ENCODE data around the gene LCE1F. TPM values are rescaled to one million over a fixed set of nuclear protein-coding genes. Genes with fewer than 3 reads are reported as not detected.

Gene LCE1F
- total RNA-seq, 2 experiments from 2014 or later: not detected

DNA sequence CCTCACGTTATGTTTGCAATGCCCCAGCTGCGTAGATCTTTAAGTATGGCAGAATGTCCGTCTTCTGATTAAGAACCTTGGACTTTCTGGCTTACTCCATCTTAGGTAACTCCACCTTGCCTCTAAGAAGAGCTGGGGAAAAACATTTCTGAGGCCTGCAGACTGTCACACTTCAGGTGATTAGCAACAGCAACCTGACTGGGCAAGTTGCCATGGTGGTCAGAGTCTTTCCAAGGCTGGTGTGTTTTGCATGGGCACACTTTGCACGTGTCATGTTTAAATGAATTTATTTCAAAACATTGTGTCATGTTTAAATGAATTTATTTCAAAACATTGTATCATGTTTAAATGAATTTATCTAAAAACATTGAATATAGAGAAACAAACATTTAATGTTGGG, 16.3 kb upstream of the LCE1F start:
- Mint-ChIP-seq H3K4me1 (ENCODE audit: low read depth) (no peaks in the 10 kb centered on the region), H3K9me3 (no peaks in the 10 kb centered on the region), H3K27ac (no peak overlapping the region), H3K4me3 (no peak overlapping the region), H3K36me3 (ENCODE audit: low read depth) (no peaks in the 10 kb centered on the region), H3K27me3 (peaks cover 24% of the 10 kb centered on the region)
- no peak for DNase-seq
- intact Hi-C loops (cut with micrococcal nuclease): no loop called here
- ChIA-PET CTCF (no interaction called here), POLR2A (no interaction called here)
- no peak for ATAC-seq
- TF ChIP-seq, protein P1, sequence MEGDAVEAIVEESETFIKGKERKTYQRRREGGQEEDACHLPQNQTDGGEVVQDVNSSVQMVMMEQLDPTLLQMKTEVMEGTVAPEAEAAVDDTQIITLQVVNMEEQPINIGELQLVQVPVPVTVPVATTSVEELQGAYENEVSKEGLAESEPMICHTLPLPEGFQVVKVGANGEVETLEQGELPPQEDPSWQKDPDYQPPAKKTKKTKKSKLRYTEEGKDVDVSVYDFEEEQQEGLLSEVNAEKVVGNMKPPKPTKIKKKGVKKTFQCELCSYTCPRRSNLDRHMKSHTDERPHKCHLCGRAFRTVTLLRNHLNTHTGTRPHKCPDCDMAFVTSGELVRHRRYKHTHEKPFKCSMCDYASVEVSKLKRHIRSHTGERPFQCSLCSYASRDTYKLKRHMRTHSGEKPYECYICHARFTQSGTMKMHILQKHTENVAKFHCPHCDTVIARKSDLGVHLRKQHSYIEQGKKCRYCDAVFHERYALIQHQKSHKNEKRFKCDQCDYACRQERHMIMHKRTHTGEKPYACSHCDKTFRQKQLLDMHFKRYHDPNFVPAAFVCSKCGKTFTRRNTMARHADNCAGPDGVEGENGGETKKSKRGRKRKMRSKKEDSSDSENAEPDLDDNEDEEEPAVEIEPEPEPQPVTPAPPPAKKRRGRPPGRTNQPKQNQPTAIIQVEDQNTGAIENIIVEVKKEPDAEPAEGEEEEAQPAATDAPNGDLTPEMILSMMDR (IDR thresholded peaks at IDR 0.05): no peak

DNA sequence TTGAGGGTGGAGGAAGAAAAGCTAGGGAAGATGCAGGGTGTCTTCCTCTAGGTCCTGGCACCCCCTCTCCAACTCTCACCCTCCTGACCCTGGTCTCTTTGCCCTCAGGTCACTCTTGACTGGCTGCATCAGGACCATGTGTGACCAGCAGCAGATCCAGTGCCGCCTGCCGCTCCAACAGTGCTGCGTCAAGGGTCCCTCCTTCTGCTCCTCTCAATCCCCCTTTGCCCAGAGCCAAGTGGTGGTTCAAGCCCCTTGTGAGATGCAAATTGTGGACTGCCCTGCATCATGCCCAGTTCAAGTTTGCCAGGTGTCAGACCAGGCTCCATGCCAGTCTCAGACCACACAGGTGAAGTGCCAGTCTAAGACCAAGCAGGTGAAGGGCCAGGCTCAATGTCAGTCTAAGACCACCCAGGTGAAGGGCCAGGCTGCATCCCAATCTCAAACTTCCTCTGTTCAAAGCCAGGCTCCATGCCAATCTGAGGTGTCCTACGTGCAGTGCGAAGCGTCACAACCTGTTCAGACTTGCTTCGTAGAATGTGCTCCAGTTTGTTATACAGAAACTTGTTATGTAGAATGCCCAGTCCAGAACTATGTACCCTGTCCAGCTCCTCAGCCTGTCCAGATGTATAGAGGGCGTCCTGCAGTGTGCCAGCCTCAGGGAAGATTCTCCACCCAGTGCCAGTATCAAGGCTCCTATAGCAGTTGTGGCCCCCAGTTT, 15.3 kb upstream of the LCE1F start:
- CTCF ChIA-PET: no interaction called here
- peaks cover 21% of the 10 kb centered on the region for H3K27me3 Mint-ChIP-seq
- no peaks in the 10 kb centered on the region for H3K9me3 Mint-ChIP-seq
- no peak for ATAC-seq
- DNase-seq: no peak
- H3K36me3 Mint-ChIP-seq (ENCODE audit: low read depth): no peaks in the 10 kb centered on the region
- no peak overlapping the region for H3K27ac Mint-ChIP-seq
- POLR2A ChIA-PET: no interaction called here
- TF ChIP-seq, protein P1 (IDR thresholded peaks at IDR 0.05): no peak
- no peaks in the 10 kb centered on the region for H3K4me1 Mint-ChIP-seq (ENCODE audit: low read depth)
- H3K4me3 Mint-ChIP-seq: no peak overlapping the region
- intact Hi-C loops (cut with micrococcal nuclease): no loop called here

DNA sequence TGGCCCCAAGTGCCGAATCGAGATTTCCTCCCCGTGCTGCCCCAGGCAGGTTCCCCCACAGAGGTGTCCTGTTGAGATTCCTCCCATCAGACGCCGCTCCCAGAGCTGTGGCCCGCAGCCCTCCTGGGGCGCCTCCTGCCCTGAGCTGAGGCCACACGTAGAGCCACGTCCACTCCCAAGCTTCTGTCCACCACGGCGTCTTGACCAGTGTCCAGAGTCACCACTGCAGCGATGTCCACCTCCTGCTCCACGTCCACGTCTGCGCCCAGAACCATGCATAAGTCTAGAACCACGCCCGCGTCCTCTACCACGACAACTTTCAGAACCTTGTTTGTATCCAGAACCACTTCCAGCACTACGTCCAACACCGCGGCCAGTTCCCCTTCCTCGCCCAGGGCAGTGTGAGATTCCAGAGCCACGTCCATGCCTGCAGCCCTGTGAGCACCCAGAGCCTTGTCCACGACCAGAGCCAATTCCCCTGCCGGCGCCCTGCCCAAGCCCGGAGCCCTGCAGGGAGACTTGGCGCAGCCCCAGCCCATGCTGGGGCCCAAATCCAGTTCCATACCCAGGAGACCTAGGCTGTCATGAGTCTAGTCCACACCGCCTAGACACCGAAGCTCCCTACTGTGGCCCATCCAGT, 14.3 kb upstream of the LCE1F start:
- H3K4me3 Mint-ChIP-seq: no peak overlapping the region
- no peaks in the 10 kb centered on the region for H3K9me3 Mint-ChIP-seq
- TF ChIP-seq, protein P1 (IDR thresholded peaks at IDR 0.05): no peak
- DNase-seq (no peak), ATAC-seq (no peak)
- ChIA-PET POLR2A (no interaction called here), CTCF (no interaction called here)
- intact Hi-C loops (cut with micrococcal nuclease): no loop called here
- H3K4me1 Mint-ChIP-seq (ENCODE audit: low read depth): no peaks in the 10 kb centered on the region
- H3K27ac Mint-ChIP-seq: no peak overlapping the region
- no peaks in the 10 kb centered on the region for H3K36me3 Mint-ChIP-seq (ENCODE audit: low read depth)
- H3K27me3 Mint-ChIP-seq: peaks cover 18% of the 10 kb centered on the region

DNA sequence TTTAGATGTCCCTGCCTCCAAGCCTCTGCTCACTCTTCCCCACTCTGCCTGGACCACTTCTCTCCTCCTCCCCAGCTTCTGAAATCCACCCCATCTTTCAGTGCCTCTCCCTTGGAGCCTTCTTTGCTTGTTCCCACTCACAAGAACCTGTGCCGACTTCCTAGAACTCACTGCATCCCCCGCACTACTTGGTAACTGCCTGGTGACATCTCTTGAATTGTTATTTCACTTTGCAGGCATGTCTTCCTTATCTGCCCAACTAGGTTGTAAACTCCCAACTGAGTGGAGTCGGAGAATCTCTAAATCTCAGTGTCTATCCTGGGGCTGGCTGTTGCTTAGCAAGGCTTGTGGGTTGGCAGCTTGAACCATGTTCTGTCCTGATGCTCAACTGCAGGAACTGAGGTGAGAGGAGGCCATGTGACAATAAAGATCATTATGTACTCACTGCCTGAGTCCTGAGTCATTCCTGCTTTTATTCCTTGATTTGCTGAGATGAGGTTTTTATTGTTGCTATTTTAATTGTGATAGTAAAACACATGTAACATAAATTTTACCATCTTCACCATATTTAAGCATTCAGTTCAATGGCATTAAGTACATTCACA, 13.2 kb upstream of the LCE1F start:
- ChIA-PET POLR2A (no interaction called here), CTCF (no interaction called here)
- no peak overlapping the region for H3K27ac Mint-ChIP-seq
- no peaks in the 10 kb centered on the region for H3K4me1 Mint-ChIP-seq (ENCODE audit: low read depth)
- H3K9me3 Mint-ChIP-seq: no peaks in the 10 kb centered on the region
- intact Hi-C loops (cut with micrococcal nuclease): no loop called here
- no peak for ATAC-seq
- H3K27me3 Mint-ChIP-seq: peaks cover 18% of the 10 kb centered on the region
- TF ChIP-seq, protein P1 (IDR thresholded peaks at IDR 0.05): no peak
- DNase-seq: no peak
- no peaks in the 10 kb centered on the region for H3K36me3 Mint-ChIP-seq (ENCODE audit: low read depth)
- H3K4me3 Mint-ChIP-seq: no peak overlapping the region

DNA sequence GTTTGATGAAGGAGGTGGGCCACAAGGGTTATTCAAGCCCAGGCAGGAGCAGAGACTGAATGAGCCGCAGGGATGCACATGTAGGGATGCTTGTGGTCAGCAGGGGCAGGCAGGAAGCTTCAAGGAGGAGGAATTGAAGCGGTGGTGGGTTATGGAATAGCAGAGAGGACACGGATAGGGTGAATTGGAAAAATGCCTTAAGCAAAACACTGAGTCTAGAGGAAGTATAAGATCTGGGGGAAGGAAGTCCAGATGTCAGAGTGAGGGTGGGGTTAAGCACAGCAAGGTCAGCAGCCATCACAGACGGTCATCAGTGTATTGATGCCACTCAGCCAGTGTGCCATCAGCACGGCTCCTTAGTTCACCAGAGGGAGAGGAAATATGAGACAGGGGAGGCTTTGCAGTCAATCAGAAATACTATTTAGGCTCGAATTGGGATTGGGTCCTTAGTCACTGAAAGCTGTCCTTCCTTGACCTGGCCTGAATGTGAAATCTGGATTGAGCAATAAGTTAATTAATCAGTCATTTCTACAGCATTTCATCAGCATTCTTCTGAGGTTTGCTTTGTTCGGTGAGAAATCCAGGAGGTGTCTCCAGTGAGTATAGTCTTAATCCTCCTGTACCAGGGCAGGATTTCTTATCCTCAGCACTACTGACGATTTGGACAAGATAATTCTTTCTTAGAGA, 6.0 kb upstream of the LCE1F start:
- CTCF ChIA-PET: no interaction called here
- no peak for ATAC-seq
- H3K4me1 Mint-ChIP-seq (ENCODE audit: low read depth): no peaks in the 10 kb centered on the region
- no peaks in the 10 kb centered on the region for H3K36me3 Mint-ChIP-seq (ENCODE audit: low read depth)
- no peaks in the 10 kb centered on the region for H3K9me3 Mint-ChIP-seq
- H3K27ac Mint-ChIP-seq: no peak overlapping the region
- no peak overlapping the region for H3K4me3 Mint-ChIP-seq
- intact Hi-C loops (cut with micrococcal nuclease): no loop called here
- POLR2A ChIA-PET: no interaction called here
- TF ChIP-seq, protein P1 (IDR thresholded peaks at IDR 0.05): no peak
- no peak for DNase-seq
- peaks cover 2% of the 10 kb centered on the region for H3K27me3 Mint-ChIP-seq
